Measurements from ENCODE around the gene PTPRN2.

PTPRN2 gene

GRCh38 chr7:158133515-158134271, 453.9 kb downstream of the PTPRN2 start:
- no peak for TF ChIP-seq CTCF (IDR thresholded peaks at IDR 0.05)
- Histone ChIP-seq H3K27ac (no peak overlapping the region), H3K4me3 (no peak overlapping the region)
- no peak for DNase-seq (ENCODE audit: low spot score)

GRCh38 chr7:158133057-158133456, 454.6 kb downstream of the PTPRN2 start:
- DNase-seq (ENCODE audit: low spot score): no peak
- no peak overlapping the region for H3K4me3 ChIP-seq
- no peak overlapping the region for H3K27ac ChIP-seq
- TF ChIP-seq CTCF (IDR thresholded peaks at IDR 0.05): no peak

GRCh38 chr7:158130023-158130409, 457.6 kb downstream of the PTPRN2 start:
- H3K27ac ChIP-seq: no peak overlapping the region
- no peak for TF ChIP-seq CTCF (IDR thresholded peaks at IDR 0.05)
- no peak overlapping the region for H3K4me3 ChIP-seq
- no peak for DNase-seq (ENCODE audit: low spot score)

GRCh38 chr7:158129037-158130022, 458.3 kb downstream of the PTPRN2 start:
- no peak overlapping the region for H3K4me3 ChIP-seq
- no peak for DNase-seq (ENCODE audit: low spot score)
- no peak overlapping the region for H3K27ac ChIP-seq
- no peak for TF ChIP-seq CTCF (IDR thresholded peaks at IDR 0.05)

- no peak for TF ChIP-seq CTCF (IDR thresholded peaks at IDR 0.05)
- Histone ChIP-seq H3K27ac (no peak overlapping the region), H3K4me3 (no peak overlapping the region)
- no peak for DNase-seq (ENCODE audit: low spot score)
Measured at GRCh38 chr7:158128572-158128971, 459.1 kb downstream of the PTPRN2 start.

- no peak for DNase-seq (ENCODE audit: low spot score)
- no peak overlapping the region for H3K4me3 ChIP-seq
- TF ChIP-seq CTCF (IDR thresholded peaks at IDR 0.05): no peak
- H3K27ac ChIP-seq: no peak overlapping the region
Measured at GRCh38 chr7:158127241-158127640, 460.4 kb downstream of the PTPRN2 start.
